IPS DF 19.7 (cell line): ENCODE measurements around the gene TTLL11.
"Not testable (repeated sequence)": the region's sequence is repeated elsewhere in the genome, so short reads cannot be mapped to it uniquely, and the experiment has no call there.

Experiments
- DNase-seq: peaks from one replicate; pipeline ENCODE4 v3.0.0-alpha.2; 2013; ENCODE audit warnings: low read depth, low spot score

TTLL11 gene

GRCh38 chr9:121815546-121816448, 277.3 kb downstream of the TTLL11 start:
- DNase-seq, result no peak

GRCh38 chr9:121815084-121815483, 278.0 kb downstream of the TTLL11 start:
- DNase-seq, result no peak

GRCh38 chr9:121814594-121814993, 278.5 kb downstream of the TTLL11 start:
- DNase-seq, result no peak

DNA sequence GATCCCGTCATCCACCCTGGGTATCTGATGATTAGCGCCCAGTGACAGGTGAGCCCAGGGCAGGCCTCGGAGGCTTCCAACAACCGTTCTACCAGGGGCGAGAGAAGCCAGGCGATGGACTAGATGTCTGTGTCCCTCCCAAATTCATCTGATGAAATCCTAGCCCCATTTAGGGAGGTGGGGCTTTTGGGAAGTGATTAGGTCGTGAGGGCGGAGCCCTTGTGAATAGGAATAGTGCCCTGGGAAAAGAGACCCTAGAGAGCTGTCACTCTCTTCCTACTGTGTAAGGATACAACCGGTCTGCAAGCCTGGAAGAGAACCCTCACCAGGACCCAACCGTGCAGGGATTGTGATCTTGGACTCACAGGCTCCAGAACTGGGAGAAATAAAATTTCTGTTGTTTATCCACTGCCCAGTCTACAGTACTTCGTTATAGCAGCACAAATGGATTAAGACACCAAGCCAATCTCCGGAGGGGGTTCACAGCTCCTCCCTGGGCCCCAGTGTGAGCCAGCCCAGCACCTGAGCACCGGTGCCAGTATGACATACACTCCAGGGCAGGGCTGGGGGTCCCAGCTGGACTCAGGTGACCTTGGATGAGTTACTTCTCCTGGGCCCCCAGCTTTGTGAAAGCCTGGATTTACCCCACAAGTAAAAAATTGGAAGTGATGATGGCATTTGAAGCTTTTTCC, 279.4 kb downstream of the TTLL11 start:
- no peak for DNase-seq

- no peak for DNase-seq
These were observed 280.9 kb downstream of the TTLL11 start for GRCh38 chr9:121812159-121812735.

DNA sequence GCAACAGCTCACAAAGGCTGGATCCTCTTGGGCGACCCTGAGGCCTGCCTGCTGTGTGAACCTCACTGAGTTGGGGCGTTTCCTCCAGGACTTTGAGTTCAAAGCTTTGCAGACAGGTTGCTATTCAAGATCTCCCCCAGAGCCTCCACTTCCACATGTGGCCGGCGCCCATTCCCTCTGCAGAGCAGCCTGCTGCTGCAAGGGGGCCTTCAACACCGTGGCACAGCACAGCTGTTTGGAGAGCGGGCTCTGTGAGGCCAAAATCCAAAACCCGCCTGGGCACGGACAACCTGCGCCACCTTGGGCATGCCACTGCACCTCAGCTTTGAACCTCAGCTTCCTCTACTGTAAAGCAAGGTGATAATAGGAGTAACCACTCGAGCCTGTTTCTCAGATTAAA, 281.4 kb downstream of the TTLL11 start:
- DNase-seq, result no peak

GRCh38 chr9:121811140-121811539, 282.0 kb downstream of the TTLL11 start:
- no peak for DNase-seq

DNA sequence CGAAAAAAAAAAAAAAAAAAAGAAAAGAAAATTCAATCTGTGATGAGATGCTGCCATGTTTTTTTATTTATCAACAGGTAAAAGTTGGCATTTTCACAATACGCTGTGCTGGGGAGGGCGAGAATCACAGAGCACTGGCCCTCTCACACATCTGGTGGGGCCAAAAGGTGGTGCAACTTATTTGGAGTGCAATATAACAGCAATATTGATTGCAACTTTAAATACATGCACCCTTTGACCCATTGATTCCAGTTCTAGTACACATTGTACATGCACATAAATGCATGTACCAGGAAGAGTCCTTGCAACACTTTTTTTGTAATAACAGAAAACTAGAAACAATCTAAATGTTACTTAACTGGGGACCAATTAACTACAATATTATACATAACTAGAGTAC, 282.6 kb downstream of the TTLL11 start:
- no peak for DNase-seq

DNA sequence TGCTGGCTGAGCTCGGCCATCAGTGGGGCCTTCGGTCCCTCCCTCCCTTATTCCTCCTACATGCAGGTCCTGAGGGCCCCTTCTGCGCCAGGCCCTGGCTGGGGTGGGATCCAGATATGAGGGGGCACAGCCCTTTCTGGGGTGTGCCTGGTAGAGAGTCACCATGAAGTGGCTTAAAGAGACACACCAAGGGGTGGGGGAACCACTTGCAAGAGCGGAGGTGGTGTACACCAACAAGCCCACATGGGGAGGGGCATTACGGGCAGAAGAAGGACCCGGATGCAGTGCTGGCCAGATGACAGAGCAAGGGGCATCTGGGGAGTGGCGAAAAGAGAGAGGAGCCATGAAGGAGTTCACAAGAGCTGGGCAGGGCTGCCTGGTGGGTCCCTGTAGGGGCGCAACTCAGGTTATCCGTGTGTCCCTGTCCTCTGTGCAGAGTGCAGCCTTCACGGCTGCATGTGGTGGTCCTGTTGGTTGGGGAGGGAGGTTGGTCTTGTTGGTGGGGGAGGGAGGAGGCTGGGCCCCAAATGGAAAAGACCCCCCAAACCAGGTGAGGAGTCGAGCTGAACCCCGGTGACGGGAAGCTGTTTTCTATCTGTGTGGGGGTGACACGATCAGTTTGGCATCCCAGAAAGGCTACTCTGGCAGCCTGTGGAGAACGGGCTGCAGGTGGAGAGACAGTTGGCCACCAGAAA, 283.6 kb downstream of the TTLL11 start:
- DNase-seq, result no peak

DNA sequence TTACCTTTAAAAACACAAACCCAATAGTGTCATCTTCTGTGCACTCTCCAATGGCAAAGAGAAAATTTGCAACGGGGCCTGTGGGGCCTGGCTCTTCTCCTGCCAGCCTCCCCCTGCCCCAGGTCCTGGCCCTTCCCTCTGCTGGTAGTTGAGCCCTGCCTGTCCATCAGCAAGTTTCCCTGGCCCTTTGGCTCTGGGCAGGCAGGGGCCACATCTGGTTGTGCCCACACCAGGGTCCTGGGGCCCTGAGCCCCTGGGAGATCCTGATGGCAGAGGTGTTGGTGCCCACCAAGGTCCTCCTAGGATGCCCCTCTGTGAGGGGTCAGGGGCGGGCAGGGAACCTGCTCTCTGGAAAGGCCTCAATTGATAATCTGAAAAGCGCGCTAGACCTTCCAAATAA, 284.3 kb downstream of the TTLL11 start:
- no peak for DNase-seq

- no peak for DNase-seq
These were observed 285.3 kb downstream of the TTLL11 start for GRCh38 chr9:121807823-121808278.

DNA sequence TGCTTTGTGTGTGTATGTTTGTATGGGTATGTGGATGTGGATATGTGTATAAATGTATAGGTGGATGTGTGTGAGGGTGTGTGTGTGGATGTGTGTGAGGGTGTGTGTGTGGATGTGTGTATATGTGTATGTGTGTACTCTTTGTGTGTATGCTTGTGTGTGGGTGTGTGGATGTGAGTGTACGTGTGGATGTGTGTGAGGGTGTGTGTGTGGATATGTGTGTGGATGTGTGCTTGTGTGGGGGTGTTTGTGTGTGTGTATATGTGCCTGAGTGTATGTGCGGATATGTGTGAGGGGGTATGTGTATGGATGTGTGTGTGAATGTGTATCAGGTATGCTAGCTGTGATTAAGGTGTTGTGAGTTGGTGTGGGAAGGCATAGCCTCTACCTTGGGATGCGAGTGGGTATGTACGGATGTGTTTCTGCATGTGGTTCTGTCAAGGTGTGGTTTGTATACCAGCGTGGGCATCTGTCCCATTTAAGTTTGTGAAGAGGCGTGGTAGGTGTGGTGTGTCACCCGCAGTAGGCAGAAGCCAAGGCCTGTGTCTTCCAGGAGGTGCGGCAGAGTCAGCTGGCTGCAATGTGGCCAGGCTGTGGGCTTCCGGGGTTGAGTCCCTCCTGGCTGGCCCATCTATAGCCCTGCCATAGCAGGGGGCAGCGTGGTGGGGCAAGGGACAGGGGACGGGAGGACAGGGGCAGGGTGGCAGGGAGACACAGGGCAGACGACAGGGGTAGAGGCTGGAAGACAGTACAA, 285.9 kb downstream of the TTLL11 start:
- DNase-seq, result no peak

DNA sequence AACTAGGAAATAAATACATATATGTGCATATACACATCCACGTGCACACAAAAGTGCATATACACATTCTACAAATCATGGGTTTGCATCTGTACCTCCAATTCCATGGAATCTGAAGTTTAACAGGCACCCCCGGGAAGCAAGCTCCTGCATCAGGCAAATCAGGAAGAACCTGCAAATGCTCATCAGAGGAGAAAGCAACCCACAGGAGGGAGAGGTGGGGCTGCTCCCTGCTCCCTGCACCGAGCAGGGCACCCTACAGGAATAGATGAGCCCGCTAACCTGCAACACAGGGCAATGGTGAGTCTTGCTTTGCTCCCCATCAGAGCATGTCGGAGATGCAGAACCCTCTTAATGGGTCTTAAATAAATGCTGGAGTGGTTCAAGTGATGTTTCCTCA, 290.4 kb downstream of the TTLL11 start:
- DNase-seq, result no peak

- DNase-seq, result no peak
These were observed 291.5 kb downstream of the TTLL11 start for GRCh38 chr9:121801579-121801978.

DNA sequence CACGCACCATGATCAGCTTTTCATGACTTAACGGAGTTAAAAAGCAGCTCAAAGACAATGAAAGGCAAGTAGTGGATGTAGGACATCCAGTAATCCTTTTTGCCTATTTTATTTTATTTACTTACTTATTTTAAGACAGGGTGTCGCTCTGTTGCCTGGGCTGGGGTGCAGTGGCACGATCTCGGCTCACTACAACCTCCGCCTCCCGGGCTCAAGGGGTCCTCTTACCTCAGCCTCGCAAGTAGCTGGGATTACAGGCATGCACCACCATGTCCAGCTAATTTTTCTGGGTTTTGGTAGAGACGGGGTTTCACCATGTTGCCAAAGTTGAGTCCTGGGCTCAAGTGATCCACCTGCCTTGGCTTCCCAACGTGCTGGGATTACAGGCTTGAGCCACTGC, 292.7 kb downstream of the TTLL11 start:
- no peak for DNase-seq

DNA sequence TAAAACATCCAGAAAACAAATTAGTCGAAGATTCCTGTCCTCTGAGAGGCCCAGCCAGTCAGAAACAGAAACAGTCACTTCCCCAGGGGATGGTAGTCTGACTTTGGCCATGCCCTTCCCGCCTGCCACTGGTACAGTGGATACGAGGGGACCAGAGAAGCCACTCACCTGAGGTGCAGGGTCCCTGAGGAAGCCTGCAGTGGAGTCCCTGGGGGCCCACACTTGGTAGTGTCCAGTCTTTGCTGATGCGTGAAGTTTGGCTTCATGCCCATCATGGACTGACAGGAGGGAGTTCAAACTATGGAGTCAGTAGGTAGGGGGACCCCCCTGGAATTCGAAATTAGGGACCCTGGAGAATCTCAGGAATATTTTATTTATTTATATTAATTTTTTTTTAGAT, 294.2 kb downstream of the TTLL11 start:
- DNase-seq, result no peak

- DNase-seq, result no peak
These were observed 296.0 kb downstream of the TTLL11 start for GRCh38 chr9:121797081-121797480.

GRCh38 chr9:121794334-121794733, 298.8 kb downstream of the TTLL11 start:
- not testable (repeated sequence) for DNase-seq

DNA sequence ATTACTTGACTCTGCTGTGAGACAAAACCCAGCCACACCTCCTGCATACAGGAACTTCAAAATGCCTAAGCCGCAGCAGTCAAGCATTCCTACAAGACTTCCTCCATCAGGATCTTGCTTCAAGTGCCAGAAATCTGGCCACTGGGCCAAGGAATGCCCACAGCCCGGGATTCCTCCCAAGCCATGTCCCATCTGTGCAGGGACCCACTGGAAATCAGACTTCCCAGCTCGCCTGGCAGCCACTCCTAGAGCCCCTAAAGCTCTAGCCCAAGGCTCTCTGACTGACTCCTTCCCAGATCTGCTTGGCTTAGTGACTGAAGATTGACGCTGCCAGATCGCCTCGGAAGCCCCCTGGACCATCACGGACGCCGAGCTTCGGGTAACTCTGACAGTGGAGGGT, 300.6 kb downstream of the TTLL11 start:
- not testable (repeated sequence) for DNase-seq

- no peak for DNase-seq
These were observed 302.3 kb downstream of the TTLL11 start for GRCh38 chr9:121790841-121791240.

GRCh38 chr9:121788686-121789366, 304.3 kb downstream of the TTLL11 start:
- no peak for DNase-seq
